Fibroblast of mammary gland (primary cell): ENCODE measurements around the gene UBE3B.

ENCODE experiments used
- DNase-seq: peaks from one replicate; pipeline ENCODE4 v3.0.0-alpha.2; 2010; ENCODE audit warnings: low read depth
- H3K4me3 ChIP-seq: 2 replicates; pipeline ENCODE4 v1.5.1; 2011; ENCODE audit warnings: low read depth, mild to moderate bottlenecking, low read length, moderate library complexity; ENCODE audit not compliant: control insufficient read depth
- CTCF ChIP-seq: conservative IDR thresholded peaks from 2 replicates; pipeline ENCODE4 v1.5.1; 2011; ENCODE audit warnings: low read depth, low read length, inconsistent platforms; ENCODE audit not compliant: control insufficient read depth, insufficient read depth

The UBE3B gene

GRCh38 chr12:109581856-109582255 lies 104.4 kb downstream of the UBE3B start:
- peak; percentile 72 for DNase-seq
- no peak overlapping the region for H3K4me3 ChIP-seq
- no peak for TF ChIP-seq CTCF

GRCh38 chr12:109582636-109583035 lies 105.2 kb downstream of the UBE3B start:
- no peak overlapping the region for H3K4me3 ChIP-seq
- no peak for DNase-seq
- TF ChIP-seq CTCF = no peak

- no peak overlapping the region for H3K4me3 ChIP-seq
- DNase-seq = peak; percentile 13
- TF ChIP-seq CTCF = no peak
Observed at GRCh38 chr12:109583733-109584132, 106.3 kb downstream of the UBE3B start.
